Peyer's patch (tissue), 4 donors: ENCODE results near the gene LMTK2. TPM values are rescaled to one million over a fixed set of nuclear protein-coding genes. Genes with fewer than 3 reads are reported as not detected.

Experiments
- DNase-seq, 3 donors: peaks; one replicate each; pipeline ENCODE4 v3.0.0-alpha.2; 2017 to 2019
- H3K27ac ChIP-seq, 4 donors: fragments of 200-600 bp; sonication (generic); one replicate each; pipeline ENCODE4 v1.5.1; 2016 to 2019
- H3K27me3 ChIP-seq, 2 donors: fragments of 200-600 bp; sonication (generic); one replicate each; pipeline ENCODE4 v1.5.1; 2019
- H3K36me3 ChIP-seq, 3 donors: fragments of 200-600 bp; sonication (generic); one replicate each; pipeline ENCODE4 v1.5.1; 2016 to 2019
- H3K4me1 ChIP-seq, 4 donors: fragments of 200-600 bp; sonication (generic); one replicate each; pipeline ENCODE4 v1.5.1; 2016 to 2019
- H3K4me3 ChIP-seq, 4 donors: fragments of 200-600 bp; sonication (generic); 1 replicate in 3 of 4; 2 replicates in 1 of 4; pipeline ENCODE4 v1.5.1; 2016 to 2019; ENCODE audit warnings: mild to moderate bottlenecking in 1 of 4
- H3K9me3 ChIP-seq, 4 donors: fragments of 200-600 bp; sonication (generic); one replicate each; pipeline ENCODE4 v1.5.1; 2016 to 2019; ENCODE audit warnings: mild to moderate bottlenecking in 1 of 4
- CTCF ChIP-seq, 6 experiments: fragments of 450-650 bp in 4 of 6; fragments of 200-600 bp in 2 of 6; sonication (generic) in 1 of 6; IDR thresholded peaks; one replicate each; pipeline ENCODE4 v1.5.1; 2017 to 2019; ENCODE audit warnings: antibody characterized with exemption in 6 of 6, mild to moderate bottlenecking in 3 of 6, moderate library complexity in 1 of 6
- POLR2A ChIP-seq, 2 donors: fragments of 450-650 bp; IDR thresholded peaks; one replicate each; pipeline ENCODE4 v1.5.1; 2017; ENCODE audit warnings: antibody characterized with exemption in 2 of 2, mild to moderate bottlenecking in 2 of 2, moderate library complexity in 2 of 2
- total RNA-seq, 4 donors: library from RNA; depleted of rRNA; stranded (reverse); fragments of >200 nt; gene quantifications; one replicate each; pipeline ENCODE4 v1.1.0, GENCODE V29; 2016

The LMTK2 gene
- total RNA-seq, 4 donors from 2014 or later = 23.1 to 54.0 (median 51.4) TPM

- Histone ChIP-seq H3K27me3 (no peaks in the 10 kb centered on the region), H3K27ac (peak overlapping the region; percentile 84 to 94 (median 92)), H3K4me1 (peaks cover 0 to 26% (median 10%) of the 10 kb centered on the region in 4 donors), H3K9me3 (no peaks in the 10 kb centered on the region), H3K36me3 (peaks cover 0 to 8% (median 0%) of the 10 kb centered on the region in 3 donors), H3K4me3 (peak overlapping the region; percentile 82 to 93 (median 90))
- peak in 1 of 3 donors; percentile 65 for DNase-seq
- TF ChIP-seq POLR2A (IDR thresholded peaks at IDR 0.05) (no peak), CTCF (IDR thresholded peaks at IDR 0.05) (no peak)
Observed at GRCh38 chr7:98251231-98251600, 144.6 kb downstream of the LMTK2 start.

- Histone ChIP-seq H3K9me3 (no peaks in the 10 kb centered on the region), H3K27ac (peak within 1 kb of the TSS; percentile 84 to 94 (median 92)), H3K27me3 (no peaks in the 10 kb centered on the region), H3K4me3 (peak within 1 kb of the TSS; percentile 82 to 93 (median 90)), H3K36me3 (peaks cover 0 to 14% (median 0%) of the 10 kb centered on the region in 3 donors), H3K4me1 (peaks cover 0 to 26% (median 10%) of the 10 kb centered on the region in 4 donors)
- TF ChIP-seq CTCF (IDR thresholded peaks at IDR 0.05) (peak in 1 of 6 experiments; percentile 23), POLR2A (IDR thresholded peaks at IDR 0.05) (peak in 1 of 2 donors; percentile 62)
- peak; percentile 93 to 98 (median 98) for DNase-seq
Observed at GRCh38 chr7:98251601-98252424, 145.2 kb downstream of the LMTK2 start, which contains the start of gene TECPR1. TECPR1 (minus strand) TSS chr7:98252232; CDS start chr7:98246146, 6,086 bp downstream.

- TF ChIP-seq POLR2A (IDR thresholded peaks at IDR 0.05) (peak in 1 of 2 donors; percentile 83), CTCF (IDR thresholded peaks at IDR 0.05) (peak in 2 of 6 experiments; percentile 16 to 17)
- DNase-seq = no peak
- no peaks in the 10 kb centered on the region for H3K9me3 ChIP-seq
- peak overlapping the region; percentile 84 to 94 (median 92) for H3K27ac ChIP-seq
- no peaks in the 10 kb centered on the region for H3K27me3 ChIP-seq
- H3K36me3 ChIP-seq = peaks cover 0 to 20% (median 0%) of the 10 kb centered on the region in 3 donors
- peak overlapping the region; percentile 82 to 93 (median 90) for H3K4me3 ChIP-seq
- peaks cover 0 to 26% (median 10%) of the 10 kb centered on the region in 4 donors for H3K4me1 ChIP-seq
Observed at GRCh38 chr7:98252425-98253054, 145.9 kb downstream of the LMTK2 start.

- Histone ChIP-seq H3K4me1 (peaks cover 0 to 26% (median 8%) of the 10 kb centered on the region in 4 donors), H3K27ac (no peak overlapping the region)
- TF ChIP-seq POLR2A (IDR thresholded peaks at IDR 0.05) (no peak), CTCF (IDR thresholded peaks at IDR 0.05) (no peak)
Observed at GRCh38 chr7:98254516-98254915, 147.9 kb downstream of the LMTK2 start.

GRCh38 chr7:98254951-98255610 lies 148.4 kb downstream of the LMTK2 start:
- TF ChIP-seq POLR2A (IDR thresholded peaks at IDR 0.05) (no peak), CTCF (IDR thresholded peaks at IDR 0.05) (no peak)
- no peak for DNase-seq
- Histone ChIP-seq H3K4me1 (peaks cover 0 to 26% (median 8%) of the 10 kb centered on the region in 4 donors), H3K36me3 (peaks cover 0 to 29% (median 0%) of the 10 kb centered on the region in 3 donors), H3K9me3 (no peaks in the 10 kb centered on the region), H3K27me3 (no peaks in the 10 kb centered on the region), H3K27ac (no peak overlapping the region), H3K4me3 (no peak overlapping the region)

More at GRCh38 chr7:98254516-98254915, 147.9 kb downstream of the LMTK2 start:
- Histone ChIP-seq H3K36me3 (peaks cover 0 to 29% (median 0%) of the 10 kb centered on the region in 3 donors), H3K9me3 (no peaks in the 10 kb centered on the region), H3K27me3 (no peaks in the 10 kb centered on the region), H3K4me3 (no peak overlapping the region)
- no peak for DNase-seq
